Activated CD8-positive, alpha-beta memory T cell treated with anti-CD3 and anti-CD28 coated beads for 1 hour (primary cell): ENCODE data around the gene SLC22A14.
"Not testable (repeated sequence)": the region's sequence is repeated elsewhere in the genome, so short reads cannot be mapped to it uniquely, and the experiment has no call there.

Source experiments
- DNase-seq, 2 donors: peaks; one replicate each; pipeline ENCODE4 v3.0.0-alpha.2; 2020; ENCODE audit warnings: low read depth in 1 of 2; ENCODE audit errors: extremely low read depth in 1 of 2

Gene SLC22A14

DNA sequence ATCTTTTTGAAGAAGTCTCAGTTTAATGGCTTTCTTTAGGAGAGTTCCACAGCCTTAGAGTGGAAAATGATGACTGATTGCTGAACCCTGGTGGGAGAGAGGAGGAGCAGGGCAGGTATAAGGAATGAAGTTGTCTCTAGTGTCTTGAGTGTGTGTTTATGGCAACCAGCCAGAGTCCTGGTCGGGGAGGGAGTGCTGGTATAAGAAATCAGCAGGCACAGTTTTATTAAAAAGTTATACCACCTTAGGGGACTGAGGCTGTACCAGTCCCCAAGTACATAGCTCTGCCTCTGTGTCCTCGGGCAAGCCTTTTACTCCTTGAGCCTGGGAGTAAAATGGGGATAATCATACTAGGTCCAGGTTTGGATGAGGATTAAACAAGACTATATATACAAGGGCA is 29.8 kb downstream of the SLC22A14 start:
- no peak for DNase-seq

DNA sequence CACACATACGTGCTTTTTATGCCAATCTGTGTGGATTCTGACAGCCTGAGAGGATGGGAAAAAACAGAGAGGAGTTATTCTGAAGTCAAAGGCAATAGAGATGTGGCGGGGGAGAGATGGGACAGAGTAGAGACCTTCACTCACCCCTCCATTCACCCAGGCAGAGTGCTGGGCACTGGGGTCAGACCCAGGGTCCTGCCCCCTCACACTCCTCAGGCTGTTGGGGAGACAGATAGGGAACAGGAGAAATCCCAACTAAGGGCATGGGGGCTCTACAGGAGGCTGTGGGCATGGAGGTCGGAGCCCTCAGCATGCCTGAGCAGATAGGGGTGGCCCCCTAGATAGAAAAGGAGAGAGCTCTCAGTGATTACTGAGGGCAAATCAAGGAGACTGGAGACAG is 30.3 kb downstream of the SLC22A14 start:
- no peak for DNase-seq

DNA sequence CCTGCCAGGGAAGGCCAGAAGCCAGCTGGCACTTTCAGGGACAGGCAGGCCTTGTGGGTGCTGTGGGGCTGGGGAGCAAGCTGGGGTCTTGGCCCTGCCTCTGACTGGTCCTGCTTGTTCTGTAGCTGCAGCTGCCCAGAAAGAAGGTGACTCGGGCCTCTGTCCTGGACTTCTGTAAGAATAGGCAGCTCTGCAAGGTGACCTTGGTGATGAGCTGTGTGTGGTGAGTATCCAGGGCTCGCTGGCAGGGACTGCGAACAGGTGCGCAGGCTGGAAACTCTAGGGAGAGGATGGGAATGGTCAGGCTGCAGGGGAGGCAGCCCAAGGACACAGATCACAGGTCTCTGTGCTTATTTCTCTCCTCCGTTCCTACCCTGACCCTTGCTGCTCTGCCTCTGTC is 31.2 kb downstream of the SLC22A14 start:
- DNase-seq, result no peak

GRCh38 chr3:38313695-38314094 is 31.6 kb downstream of the SLC22A14 start:
- DNase-seq, result no peak

GRCh38 chr3:38314112-38314763 is 32.1 kb downstream of the SLC22A14 start:
- DNase-seq, result no peak

DNA sequence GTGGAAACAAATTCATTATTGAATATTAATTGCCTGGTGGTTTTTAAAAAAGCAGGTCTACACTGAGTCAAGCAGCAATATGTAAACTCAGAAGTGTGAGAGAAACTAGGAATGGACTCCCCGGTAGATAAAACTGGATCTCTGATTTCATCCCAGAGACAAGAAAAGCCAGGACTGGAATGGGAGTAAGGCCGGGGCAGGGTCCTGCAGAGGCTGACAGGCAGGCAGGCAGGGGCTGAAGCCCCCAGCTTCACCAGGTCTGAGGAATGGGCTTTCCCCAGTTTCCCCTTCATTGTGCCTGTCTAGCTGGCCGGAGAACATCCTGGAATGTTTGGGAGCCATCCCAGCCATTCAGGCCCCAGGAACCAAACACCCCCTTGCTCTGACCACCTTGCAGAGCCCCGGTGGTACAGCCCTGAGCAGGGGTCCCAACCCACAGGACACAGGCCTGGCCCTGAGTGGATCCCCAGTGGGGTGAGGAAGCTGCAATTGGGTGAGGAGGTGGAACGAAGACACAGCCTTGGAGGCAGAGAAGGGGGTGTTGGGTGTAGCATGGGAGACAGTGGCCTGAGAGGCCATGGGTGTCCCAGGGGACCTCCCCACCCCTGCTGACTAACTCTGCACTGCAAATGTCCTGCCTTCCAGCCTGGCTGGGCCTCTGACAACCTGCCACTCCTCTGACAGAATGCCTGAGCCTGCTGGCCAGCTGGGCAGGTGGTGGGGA is 32.8 kb downstream of the SLC22A14 start:
- DNase-seq, result no peak

DNA sequence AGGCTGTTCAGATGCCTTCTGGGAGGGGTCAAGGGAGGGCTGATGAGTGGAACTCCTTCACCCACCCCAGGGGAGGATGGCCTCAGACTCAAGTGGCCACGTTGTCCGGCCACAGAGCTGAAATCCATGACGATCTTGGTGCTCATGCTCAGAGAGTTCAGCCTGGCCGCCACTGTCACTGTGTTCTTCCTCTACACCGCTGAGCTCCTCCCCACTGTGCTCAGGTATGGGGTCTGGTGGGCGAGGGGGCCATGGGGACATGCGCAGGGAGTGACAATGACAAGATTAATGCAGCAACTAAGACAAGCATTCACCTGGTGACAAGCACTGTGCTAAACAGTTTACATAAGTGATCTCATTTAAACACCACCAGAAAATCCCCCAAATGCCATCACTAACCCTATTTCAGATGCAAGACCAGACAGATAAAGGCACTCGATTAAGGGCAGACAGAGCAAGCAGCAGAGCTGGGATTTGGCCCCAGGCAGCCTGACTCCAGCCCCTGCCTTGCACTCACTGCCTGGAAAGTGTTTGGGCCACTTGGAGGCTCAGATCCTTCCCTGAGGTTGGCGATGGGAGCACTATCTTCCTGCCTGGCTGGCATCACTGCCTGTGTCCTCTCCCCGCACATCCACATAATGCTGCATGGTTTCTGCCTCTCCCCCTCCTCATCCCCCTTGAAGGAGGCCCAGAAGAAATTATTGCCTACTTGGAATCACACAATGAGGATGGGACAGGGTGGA is 33.6 kb downstream of the SLC22A14 start:
- no peak for DNase-seq

GRCh38 chr3:38316356-38317191 is 34.5 kb downstream of the SLC22A14 start:
- DNase-seq, result no peak

- DNase-seq, result no peak
Observed at GRCh38 chr3:38317192-38317759, 35.2 kb downstream of the SLC22A14 start.

DNA sequence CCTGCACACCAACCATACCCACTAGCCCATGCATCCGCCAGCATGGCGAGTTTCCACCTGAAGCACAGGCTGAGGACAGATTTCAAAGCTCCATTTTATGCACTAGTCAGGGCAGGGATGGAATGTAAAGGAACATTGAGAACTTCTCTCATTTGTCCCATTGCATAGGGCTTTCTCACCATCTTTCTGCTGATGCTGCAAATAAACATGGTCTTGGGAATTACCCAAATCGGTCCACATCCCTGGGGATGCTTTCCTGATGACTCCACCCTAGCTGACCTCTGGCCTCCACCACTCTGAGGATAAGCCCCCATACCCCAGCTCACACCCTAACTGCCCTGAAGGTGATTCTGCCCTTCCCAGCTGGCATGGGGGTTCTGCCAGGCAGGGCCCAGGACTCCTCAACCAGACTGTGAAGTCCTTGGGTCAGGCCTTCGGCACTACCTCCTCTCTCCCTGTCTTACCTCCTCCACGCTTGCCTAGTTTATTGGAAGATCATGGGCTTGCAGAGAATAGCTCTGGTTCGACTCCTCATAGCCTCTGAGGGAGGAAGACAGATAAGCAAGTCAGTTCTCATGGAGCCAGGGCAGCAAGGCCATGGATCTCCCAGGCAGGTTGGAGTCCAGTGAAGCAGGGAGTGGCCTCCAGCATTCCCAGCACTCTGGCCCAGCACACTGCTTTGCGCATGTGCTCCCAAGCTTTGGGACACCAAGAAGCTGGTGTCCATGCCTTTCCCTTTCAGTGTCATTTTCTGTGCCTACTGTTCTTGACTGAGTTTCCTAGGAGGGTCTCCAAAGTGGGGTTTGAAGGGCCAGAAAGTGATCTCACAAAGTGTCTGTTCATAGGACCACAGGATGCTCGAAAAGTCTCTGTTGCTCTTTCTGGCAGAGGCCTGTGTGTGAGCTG is 36.9 kb downstream of the SLC22A14 start:
- no peak for DNase-seq

- DNase-seq, result not testable (repeated sequence)
Observed at GRCh38 chr3:38320638-38321037, 38.5 kb downstream of the SLC22A14 start.

DNA sequence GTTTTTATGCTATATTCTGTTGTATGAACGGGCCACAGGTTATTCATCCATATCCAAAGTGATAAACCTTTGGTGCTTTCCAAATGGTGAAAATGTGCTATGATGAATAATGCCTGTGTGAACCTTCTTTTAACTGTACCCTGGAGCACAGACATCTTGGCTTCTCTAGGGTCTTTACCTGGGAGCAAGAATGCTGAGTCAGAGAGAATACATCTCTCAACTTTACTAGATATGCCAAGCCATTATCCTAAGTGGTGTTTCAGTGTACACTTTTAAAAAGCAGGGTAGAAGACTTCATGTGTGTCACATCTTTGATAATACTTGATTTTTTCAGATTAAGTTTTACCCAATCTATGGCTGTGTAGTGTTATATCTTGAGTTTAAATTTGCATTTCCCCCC is 41.0 kb downstream of the SLC22A14 start:
- no peak for DNase-seq

DNA sequence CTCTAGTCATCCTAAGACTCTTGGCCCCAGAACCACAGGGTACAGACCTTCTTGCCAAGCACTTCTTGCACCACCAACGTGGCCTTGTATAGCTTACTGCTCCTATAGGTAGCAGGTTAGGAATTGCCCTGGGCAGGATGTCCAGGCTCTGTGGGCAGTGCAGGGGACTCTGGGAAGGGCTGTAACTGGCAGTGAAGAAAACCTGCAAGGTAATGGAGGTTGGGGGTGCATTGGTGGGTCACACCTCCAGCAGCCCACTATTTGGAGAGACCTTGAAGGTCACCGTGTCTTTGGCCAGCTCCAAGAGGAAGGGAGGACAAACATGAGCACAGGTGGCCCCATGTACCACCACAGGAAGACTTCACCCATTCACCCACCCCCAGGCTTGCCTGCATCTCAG is 43.2 kb downstream of the SLC22A14 start:
- no peak for DNase-seq

DNA sequence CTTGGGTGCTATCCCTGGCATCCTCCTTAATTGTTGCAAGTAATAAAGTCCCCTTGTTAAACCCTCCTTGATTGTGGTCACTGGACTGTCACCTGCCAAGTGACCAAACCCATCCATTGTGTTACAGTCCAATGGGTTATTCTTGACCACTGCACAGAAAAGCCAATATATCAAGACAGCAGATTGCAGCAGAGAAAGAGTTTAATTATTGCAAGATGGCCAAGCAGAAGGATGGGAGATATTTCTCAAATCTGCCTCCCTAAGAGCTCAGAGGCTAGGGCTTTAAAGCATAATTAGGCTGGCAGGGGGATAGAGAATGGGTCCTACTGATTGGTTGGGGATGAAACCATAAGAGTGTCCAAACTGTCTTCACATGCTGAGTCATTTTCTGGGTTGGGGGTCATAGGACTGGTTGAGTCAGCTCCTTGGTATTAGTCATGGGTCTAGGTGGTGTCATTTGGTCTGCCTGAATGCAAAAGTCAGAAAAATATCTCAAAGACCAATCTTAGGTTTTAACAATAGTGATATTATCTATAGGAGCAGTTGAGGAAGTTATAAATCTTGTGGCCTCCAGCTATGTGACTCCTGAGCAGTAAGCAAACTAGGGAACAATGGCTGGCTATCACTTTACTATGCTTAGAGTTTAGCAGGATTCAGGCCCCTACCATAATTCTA is 45.4 kb downstream of the SLC22A14 start:
- DNase-seq, result no peak

GRCh38 chr3:38331257-38332022 is 49.3 kb downstream of the SLC22A14 start:
- DNase-seq, result no peak

DNA sequence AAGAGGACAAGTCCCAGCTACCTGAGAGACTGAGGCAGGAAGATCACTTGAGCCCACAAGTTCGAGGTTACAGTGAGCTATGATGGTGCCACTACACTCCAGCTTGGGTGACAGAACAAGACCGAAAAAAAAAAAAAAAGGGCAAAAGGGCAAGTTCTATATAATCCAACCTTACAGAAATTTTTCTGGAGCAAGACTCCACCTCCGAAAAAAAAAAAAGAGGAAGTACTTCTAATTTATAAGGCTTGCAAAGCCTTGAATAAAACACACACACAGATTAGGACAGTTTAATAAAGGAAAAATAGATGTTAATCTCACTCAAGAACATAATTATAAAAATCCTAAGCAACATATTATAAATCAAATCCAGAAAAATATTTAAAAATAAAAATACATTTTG is 50.1 kb downstream of the SLC22A14 start:
- DNase-seq, result no peak

DNA sequence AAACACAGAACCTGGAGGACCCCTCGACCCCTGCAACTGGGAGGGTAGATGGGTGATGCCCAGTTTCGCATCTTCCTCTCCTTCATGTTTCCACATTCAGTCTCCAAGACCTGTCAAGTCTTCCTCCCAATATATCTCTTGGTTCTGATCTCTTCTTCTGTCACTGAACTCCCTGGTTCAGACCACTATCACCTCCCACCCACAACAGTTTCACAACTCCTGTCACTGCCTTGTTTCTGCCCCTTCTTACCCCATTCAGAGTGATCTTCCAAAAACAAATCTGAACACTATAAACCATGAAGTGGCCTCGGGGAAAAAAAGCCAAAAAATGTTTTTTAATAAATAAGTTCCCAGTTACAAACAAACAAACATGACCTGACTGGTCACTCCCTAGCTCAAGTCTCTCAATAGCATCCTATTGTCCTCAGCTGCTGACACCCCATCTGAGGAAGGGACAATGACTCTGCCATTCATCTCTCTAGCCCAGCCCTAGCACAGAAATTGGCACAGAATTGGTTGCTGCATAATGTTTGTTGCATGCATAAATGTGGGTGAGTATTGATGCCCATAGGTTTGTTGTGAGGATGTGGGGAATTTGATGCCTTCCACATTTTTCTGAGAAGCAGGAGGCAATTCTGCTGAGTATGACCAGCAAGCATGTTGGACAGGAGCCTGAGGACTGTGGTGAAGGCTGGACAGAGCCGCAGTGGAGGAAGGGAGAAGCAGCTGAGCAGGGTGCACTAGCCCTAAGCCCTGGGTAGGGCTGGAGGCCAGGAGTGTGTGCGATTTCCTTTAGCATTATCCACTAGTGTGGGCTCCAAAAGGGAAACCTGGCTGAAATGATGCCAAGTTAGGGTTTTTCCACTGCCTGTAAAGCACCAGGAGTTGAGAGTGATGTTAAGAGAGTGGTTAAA is 52.3 kb downstream of the SLC22A14 start:
- no peak for DNase-seq
